Testis (tissue), 2 donors: ENCODE results near the gene SRPX2.

ENCODE experiments used
- CTCF ChIP-seq, 3 experiments: fragments of 450-650 bp in 2 of 3; fragments of 200-600 bp in 1 of 3; sonication (generic) in 1 of 3; IDR thresholded peaks; one replicate each; pipeline ENCODE4 v1.5.1; 2016 to 2019; ENCODE audit warnings: antibody characterized with exemption in 3 of 3, mild to moderate bottlenecking in 2 of 3, moderate library complexity in 1 of 3
- POLR2A ChIP-seq: fragments of 450-650 bp; IDR thresholded peaks from one replicate; pipeline ENCODE4 v1.6.1; 2017; ENCODE audit warnings: antibody characterized with exemption, mild to moderate bottlenecking, moderate library complexity

- TF ChIP-seq CTCF (IDR thresholded peaks at IDR 0.05) (no peak), POLR2A (no peak)
Observed at GRCh38 chrX:100700809-100701208, 56.8 kb downstream of the SRPX2 start.
